ENCODE data around the gene WDR1. TPM values are rescaled to one million over a fixed set of nuclear protein-coding genes. Genes with fewer than 3 reads are reported as not detected.

The WDR1 gene
- total RNA-seq, 1 experiment from 2014 or later = 383 TPM

DNA sequence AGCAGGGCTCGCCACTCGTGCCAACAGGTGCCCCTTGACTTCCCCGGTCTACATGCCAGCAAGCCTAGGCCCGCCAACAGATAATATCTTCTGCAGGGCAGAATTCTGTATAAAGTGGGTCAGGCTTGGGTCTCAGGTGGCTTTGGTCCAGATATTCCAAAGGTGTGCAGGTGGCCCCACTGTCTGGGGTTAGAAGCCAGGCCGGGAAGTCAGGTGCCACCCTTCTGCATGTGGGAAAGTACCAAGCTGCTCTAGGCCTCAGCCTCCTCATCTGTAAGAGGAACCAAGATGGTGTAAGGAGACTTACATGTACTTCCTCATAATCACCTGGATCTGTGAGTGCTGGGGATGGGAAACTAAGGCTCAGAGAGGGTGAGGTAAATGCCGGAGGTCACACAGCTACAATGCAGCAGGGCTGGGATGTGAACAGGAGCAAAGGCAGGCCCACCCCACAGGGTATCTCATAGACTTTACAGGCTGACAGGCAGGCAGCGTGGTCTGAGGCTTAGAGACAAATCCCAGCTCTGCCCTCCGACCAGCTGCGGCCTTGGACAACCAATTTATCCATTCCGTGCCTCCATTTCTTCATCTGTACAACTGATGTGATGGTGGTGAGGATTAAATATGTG, 35.9 kb downstream of the WDR1 start:
- DNase-seq (ENCODE audit: low spot score) = peak; percentile 68
- in situ Hi-C loops (cut with HindIII; ENCODE audit: low sequenced_read_pairs) = no loop called here

DNA sequence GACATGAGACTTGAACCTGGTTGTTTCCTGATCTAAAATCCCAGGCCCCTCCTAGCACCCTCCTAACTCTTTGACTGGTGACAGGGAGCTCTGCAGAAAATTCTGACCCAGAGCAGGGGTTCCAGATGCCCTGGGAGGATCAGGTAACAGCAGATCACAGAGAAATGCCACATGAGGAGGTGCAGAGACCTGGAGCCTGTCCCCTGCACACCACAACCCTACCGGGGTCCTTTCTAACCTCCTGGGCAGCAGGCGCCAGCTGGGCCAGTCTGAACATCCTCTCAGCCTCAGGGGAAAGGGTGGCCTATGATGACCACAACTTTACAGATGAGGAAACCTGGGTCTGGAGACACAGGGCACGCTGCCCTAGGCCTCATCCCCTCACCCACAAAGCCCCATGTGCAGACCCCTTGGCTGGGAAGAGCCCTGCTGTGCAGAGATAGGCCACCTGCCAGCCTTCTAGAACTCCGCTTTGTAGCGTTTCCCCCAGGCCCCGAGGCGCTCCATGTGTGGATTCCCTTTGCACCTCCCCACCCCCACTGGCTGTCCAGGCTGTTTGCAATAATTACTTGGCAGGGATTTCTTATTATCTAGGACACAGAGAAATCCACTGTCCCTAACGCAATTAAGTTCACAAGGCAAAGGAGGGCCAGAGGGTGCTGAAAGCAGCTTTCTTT, 36.5 kb downstream of the WDR1 start:
- no peak for DNase-seq (ENCODE audit: low spot score)
- in situ Hi-C loops (cut with HindIII; ENCODE audit: low sequenced_read_pairs) = no loop called here

DNA sequence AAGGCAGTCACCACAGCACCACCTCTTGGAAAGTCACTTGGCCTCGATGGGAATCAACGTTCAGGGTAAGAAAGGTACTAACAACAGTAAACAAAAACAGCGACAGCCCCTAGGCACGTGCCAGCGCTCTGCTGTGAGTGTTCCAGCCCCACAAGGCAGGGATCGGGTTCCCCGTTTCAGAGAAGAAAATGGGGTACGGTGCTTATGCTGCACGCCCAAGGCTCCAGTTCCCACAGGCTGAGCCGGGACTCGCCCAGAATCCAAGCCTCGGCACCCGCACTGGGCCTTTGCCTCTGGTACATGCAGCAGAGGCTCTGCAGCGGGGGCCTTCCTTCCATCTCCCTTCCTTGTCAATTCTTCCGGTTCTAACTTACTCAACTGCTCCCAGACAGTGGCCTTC, 37.3 kb downstream of the WDR1 start:
- in situ Hi-C loops (cut with HindIII; ENCODE audit: low sequenced_read_pairs) = no loop called here

DNA sequence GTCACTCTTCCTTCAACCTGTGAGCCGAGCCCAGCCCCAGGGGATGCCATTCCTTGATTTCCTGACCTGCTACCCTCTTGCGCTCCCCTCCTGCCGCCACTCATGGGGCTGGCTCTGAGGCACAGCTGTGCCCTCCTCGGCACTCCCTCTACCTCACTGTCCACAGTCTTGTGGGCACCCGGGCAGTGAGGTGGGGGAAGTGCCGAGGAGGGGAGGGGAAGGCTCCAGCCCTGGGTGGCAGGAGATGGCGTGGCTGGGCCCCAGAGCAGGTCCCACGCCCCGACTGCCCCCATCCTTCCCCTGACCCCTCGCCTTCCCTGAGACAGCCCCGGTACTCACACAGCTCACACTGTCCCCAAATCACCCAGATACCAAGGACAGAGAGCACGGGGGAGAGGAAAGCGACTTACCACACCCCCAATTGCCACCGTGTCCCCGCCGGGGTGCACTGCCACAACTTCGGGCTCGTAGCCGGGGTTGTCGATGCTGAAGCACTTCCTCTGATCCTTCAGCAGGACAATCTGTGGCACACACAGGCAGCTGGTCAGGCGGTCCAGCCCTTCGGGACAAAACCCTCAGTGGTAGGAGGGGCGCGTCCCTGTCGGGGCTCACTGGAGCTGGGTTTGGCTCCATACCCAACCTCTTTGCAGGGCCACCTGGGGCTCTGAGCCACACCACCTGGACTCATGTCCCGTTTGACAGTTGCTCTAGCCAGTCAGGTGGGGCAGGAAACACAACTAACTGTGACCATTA, 37.9 kb downstream of the WDR1 start:
- in situ Hi-C loops (cut with HindIII; ENCODE audit: low sequenced_read_pairs) = no loop called here
- DNase-seq (ENCODE audit: low spot score) = no peak

More for the DNA sequence above, 37.3 kb downstream of the WDR1 start:
- no peak for DNase-seq (ENCODE audit: low spot score)

DNA sequence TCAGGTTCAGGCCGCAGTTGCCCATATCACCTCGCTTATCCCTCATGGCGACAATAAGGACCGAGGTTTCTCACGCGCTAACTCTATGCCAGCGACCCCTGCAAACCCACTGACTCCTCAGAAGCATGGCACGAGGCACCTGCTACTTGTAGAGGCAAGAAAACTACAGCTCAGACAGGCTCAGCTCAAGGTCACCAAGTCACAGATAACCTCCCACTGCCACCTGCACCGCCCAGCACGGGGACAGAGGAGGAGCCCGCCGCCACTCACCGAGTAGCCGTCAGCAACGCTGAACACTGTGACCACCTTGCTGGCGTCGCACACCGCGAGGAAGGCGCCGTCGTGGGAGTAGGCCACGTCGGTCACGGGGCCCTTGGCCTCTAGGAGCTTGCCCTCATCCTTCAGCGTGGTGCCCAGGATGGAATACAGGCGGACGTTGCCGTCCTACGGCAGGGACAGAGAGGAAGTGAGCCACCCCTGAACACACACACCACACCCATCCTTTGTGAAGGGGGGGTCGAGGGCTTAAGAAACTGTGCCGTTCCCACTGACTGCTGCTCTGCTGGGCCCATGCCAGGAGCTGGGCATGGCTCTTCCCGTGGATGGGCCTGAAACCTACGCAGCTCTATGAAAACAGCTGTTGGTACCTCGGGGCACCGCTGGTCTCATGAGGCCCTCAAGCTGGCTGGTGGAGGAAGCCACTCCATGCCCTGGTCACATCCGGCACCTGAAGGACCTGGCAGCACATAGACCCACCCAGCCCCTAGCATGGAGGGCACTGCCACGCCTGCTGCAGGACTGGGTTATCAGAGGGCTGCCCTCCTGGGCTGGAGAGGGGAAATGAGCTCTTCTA, 38.9 kb downstream of the WDR1 start:
- in situ Hi-C loops (cut with HindIII; ENCODE audit: low sequenced_read_pairs) = no loop called here
- no peak for DNase-seq (ENCODE audit: low spot score)

DNA sequence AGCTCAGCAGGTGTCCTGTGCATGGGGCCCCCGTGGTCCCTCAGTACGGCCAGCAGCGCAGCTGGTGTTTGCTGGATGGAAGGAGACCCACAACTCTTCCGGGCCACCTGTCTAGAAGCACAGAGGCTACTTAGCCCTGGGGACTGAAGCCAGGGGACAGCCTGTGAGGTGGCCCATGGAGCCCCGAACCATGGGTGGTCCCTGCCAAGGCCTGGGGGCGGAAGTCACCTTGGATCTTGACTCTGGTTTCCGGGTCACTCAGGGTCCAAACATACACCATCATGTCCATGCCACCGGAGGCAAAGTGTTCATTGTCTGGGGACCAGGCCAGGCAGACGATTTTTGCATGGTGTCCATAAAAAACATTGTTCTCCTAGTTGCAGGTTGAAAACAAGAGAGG, 39.5 kb downstream of the WDR1 start:
- in situ Hi-C loops (cut with HindIII; ENCODE audit: low sequenced_read_pairs) = no loop called here
- DNase-seq (ENCODE audit: low spot score) = no peak

DNA sequence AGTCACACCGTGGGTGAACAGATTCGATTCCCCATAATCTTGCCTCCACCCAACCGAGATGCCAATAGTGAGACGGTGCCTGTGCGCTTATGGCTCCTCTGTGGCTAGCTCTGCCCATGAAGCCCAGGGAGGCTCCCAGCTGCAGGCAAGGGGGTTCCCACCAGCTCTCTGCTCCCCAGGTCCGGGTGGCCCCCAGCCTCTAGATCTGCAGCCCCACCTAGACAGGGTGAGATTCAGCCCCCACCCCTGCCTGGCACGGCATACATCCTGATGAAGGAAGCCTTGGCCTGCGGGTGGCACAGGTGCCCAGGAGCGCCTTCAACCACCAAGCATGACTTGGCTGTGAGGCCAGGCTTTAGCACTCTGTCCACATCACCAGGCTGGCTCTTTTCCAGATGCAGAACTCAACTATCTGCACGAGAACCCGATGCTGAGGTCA, 40.6 kb downstream of the WDR1 start:
- in situ Hi-C loops (cut with HindIII; ENCODE audit: low sequenced_read_pairs) = no loop called here

DNA sequence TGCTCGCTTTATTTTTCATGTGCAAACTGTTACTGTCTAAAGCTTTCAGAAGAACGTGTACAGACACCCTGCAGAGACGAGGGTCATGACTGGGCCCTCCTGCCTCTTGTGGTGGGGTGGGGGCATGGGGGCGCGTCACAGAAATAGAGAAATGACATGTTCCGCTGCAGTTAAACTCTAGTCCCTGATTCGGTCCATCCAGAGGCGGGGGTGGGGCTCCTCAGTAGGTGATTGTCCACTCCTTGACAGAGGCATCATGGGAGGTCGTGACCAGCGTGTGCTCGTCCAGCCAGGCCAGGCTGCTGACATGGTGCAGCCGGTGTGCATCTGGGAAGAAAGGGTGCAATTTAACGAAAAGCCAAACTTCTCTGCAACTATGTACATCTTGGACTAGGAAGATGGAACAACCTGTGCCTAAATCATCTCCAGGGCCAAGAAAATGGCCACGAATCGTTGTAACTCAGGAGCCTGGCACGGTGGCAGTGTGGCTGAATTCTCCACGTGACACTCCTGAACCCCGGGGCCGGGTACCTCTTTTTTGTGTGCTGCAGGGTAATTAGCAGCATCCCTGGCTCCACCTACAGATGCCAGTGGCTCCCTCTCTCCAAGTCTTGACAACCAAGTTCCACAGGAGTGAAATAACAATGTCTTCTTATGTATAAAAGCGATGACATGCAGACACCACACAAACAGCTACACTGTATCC, 41.3 kb downstream of the WDR1 start:
- no peak for DNase-seq (ENCODE audit: low spot score)
- in situ Hi-C loops (cut with HindIII; ENCODE audit: low sequenced_read_pairs) = no loop called here

More for the DNA sequence above, 40.6 kb downstream of the WDR1 start:
- DNase-seq (ENCODE audit: low spot score) = no peak

DNA sequence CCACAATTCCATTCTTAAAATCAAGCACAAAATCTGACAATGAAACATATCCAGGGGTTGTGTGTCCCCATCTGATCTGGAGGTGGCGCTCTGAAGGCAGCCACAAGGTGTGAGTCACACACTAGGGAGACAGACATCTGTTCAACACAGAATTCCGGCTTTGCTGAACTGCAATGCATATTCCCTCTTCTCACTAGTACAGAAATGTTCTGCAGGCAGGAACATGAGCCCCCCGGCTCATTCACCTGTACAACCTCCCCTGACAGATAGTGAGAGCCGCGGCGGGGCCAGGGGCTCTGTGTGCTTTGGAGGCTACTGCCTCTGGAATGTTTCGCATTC, 41.9 kb downstream of the WDR1 start:
- in situ Hi-C loops (cut with HindIII; ENCODE audit: low sequenced_read_pairs) = no loop called here
- no peak for DNase-seq (ENCODE audit: low spot score)

DNA sequence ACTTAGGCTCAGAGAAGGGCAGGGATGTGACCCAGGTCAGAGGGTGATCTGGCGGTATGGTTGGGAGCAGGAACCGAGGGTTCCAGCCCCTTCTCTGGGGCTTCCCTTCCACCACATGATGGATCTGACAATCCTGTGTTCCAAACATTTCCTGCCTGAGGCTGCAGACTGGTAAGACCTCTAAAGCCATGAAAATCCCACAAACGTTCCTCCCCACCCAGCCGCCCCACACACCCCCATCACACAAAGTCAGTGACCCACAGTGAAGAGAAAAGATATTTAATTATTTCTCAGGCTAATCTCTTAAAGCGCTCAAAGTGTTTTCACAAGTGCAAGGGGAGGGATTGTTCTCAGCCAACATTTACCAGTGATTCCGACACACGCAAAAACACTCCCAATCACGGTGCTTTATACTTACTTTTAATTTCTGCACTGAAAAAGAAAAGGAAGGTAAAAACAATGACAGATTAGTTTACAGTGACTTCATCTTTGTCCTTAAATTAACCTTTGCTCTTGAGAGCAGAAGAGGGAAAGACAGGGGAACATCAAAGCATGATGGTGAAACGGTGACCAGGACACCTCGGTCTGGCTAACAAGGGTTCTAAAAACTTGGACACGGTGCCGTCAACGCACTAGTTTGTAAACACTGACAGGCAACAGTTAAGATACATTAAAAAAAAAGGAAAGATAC, 42.4 kb downstream of the WDR1 start:
- DNase-seq (ENCODE audit: low spot score) = no peak
- in situ Hi-C loops (cut with HindIII; ENCODE audit: low sequenced_read_pairs) = no loop called here

DNA sequence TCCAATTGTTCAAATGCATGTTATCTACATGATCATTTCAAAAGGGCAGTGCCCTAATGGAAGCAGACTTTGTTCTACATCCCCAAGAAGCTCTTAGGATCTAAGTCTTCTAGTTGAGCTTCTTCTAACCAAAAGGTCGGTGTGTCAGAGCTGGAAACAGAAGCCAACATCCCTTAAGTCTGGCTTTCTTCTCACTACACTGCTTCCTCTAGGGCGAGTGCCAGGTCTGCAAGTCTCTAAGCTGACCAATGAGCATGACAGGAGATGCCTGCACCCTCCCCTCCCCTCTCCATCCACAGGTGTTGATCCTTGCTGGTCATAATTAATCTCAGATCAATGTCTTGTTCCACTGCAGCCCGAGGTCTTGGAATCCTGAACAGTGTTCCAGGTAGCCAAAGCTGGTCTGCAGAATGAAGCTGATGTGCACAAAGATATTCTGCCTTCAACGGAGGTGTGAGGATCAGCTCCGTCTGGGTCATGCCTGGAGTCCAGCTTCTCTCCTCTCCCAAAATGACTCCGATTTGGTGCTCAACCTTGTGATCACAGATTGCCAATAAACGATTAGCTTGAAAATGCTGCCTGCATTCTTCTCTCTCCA, 44.1 kb downstream of the WDR1 start:
- no peak for DNase-seq (ENCODE audit: low spot score)
- in situ Hi-C loops (cut with HindIII; ENCODE audit: low sequenced_read_pairs) = no loop called here

DNA sequence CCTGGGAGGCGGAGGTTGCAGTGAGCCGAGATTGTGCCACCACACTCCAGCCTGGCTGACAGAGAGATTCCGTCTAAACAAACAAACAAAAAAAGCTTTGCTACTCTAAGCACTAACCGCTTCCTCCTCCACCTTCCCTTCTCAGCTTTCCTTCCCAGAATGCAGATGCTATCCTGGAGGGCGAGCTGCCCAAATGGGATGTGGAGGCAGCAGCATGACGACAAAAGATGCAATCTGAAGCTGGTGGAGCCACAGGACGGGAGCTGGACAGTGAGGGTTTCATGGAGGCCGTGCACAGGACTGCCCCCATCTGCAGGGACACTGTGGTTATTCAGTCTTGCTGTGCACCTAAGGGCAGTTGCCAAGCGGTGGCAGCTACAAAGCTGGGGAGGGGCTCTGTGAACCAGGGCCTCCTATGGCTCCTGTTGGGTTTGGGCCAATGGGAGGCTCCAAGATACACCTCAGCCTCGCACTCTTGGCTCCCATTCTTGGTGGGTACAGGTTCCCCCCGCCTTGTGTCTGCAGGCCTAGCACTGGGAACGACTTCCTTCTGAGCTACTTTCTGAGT, 47.4 kb downstream of the WDR1 start:
- no peak for DNase-seq (ENCODE audit: low spot score)
- in situ Hi-C loops (cut with HindIII; ENCODE audit: low sequenced_read_pairs) = no loop called here

DNA sequence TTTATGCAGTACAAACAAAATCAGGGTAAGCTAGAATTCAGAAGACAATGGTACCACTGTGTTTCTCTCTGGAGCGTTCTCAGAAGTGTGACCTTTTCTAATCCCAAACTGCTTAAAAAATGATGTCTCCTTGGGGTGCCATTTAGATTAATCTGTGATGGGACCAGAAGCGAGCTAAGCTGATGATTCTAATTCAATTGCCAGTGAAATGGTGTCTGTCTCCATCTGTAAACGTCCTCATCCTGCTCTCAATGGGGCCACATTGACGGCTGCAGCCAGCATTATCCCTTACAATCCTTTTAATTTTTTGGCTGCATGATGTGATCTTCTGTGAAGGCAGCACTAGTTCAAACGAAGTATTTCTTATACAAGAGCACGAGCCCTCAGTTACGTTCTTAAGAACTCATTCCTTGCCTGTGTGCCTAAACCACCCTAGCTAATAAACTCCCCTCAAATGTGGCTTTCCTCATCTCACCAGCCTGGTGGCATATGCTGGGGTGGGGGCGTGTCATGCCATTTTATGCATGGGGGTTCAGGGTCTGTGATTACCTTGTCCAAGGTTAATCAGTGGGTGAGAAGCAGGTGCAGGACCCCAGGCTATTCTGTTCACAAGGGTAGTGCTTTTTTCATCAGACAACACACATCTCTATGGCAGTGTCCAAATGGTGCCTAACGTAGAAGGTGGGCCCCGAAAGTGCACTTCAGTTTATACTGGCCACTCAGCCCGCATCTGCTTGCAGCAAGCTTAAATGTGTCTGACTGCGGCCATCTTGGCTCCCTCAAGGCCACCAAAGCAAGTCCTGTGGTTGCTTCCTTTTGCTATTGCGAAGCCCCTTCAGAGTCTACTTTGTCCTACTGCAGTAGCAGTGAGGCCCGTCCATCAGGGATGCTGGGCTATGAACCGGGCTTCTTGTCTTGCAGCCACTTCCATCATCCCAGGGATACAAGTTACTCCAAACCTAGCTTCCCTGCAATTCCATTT, 49.6 kb downstream of the WDR1 start:
- in situ Hi-C loops (cut with HindIII; ENCODE audit: low sequenced_read_pairs) = no loop called here
- no peak for DNase-seq (ENCODE audit: low spot score)

DNA sequence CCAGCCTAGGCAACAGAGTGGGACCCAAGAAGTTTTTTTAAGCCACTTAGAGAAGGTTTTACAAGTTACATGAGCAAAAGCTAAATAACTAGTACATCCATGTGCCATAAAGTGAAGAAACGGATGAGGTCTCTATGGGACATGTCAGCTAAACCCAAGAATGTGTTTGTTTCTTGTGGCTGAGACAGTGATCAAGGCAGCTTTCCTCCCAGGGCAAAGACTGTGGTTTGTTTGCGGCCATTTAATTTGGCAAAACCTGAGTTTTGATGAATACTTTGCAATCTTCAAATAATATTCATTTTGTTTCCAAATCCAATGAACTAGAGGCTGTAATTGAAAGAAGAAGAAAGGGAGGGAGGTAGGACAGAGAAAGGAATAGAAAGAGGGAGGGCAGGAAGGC, 50.4 kb downstream of the WDR1 start:
- in situ Hi-C loops (cut with HindIII; ENCODE audit: low sequenced_read_pairs) = no loop called here
- DNase-seq (ENCODE audit: low spot score) = no peak

DNA sequence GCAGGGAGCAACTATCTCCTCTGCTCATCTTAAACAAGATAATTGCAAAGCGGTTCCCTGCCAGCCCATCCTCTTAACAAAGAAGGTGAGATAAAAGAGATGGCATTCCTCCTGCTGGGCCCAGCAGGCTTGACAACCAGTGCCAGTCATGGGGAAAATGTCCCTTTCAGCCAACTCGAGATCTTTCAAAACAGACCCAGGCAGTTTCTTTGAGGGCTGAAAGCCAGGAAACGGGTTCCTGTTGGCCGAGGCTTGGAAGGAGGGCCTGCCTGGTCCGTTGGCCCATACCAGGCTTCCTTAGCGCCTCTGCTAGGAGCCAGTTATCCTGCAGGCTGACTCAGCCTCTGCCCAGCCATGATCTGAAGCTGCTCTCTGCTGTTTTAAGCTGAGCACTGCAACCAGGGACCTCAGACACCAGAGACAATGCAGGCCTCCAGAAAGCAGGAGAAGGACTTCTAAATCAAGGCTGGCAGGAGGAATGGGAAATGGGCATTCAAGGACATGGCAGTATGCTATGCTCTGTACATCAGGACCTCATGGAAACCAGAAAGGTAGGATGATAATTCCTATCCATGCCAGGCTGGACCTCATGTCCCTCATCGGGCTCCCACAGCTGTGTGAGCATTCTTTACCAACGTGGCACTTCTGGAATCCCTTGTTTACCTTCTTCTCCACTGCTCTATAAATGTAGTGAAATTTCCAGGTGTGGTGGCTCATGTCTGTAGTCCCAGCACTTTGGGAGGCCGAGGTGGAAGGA, 52.9 kb downstream of the WDR1 start:
- DNase-seq (ENCODE audit: low spot score) = peak; percentile 84
- in situ Hi-C loops (cut with HindIII; ENCODE audit: low sequenced_read_pairs) = no loop called here
